Activated naive CD4-positive, alpha-beta T cell treated with anti-CD3 and anti-CD28 coated beads, Interleukin-2, amount 50 U/mL, for 24 hours (primary cell): ENCODE measurements around the gene PGK2.

ENCODE experiments used
- H3K27ac Mint-ChIP-seq: one replicate; pipeline ENCODE4 v1.8.0; 2021; ENCODE audit warnings: mild to moderate bottlenecking, mixed read lengths
- H3K27me3 Mint-ChIP-seq: one replicate; pipeline ENCODE4 v1.8.0; 2021; ENCODE audit warnings: mixed read lengths
- H3K36me3 Mint-ChIP-seq: one replicate; pipeline ENCODE4 v1.8.0; 2021; ENCODE audit warnings: mixed read lengths
- H3K4me1 Mint-ChIP-seq: one replicate; pipeline ENCODE4 v1.8.0; 2021; ENCODE audit warnings: mixed read lengths
- H3K4me3 Mint-ChIP-seq: one replicate; pipeline ENCODE4 v1.8.0; 2021; ENCODE audit warnings: mild to moderate bottlenecking, mixed read lengths
- H3K9me3 Mint-ChIP-seq: one replicate; pipeline ENCODE4 v1.8.0; 2021; ENCODE audit warnings: mixed read lengths

Gene PGK2

GRCh38 chr6:49772285-49772684 is 14.8 kb downstream of the PGK2 start:
- Mint-ChIP-seq H3K9me3 (no peaks in the 10 kb centered on the region), H3K27ac (no peak overlapping the region), H3K4me3 (no peak overlapping the region), H3K4me1 (no peaks in the 10 kb centered on the region), H3K27me3 (no peaks in the 10 kb centered on the region), H3K36me3 (no peaks in the 10 kb centered on the region)

GRCh38 chr6:49766762-49767161 is 20.3 kb downstream of the PGK2 start:
- H3K4me1 Mint-ChIP-seq = no peaks in the 10 kb centered on the region
- H3K27me3 Mint-ChIP-seq = no peaks in the 10 kb centered on the region
- peaks cover 5% of the 10 kb centered on the region for H3K9me3 Mint-ChIP-seq
- H3K36me3 Mint-ChIP-seq = no peaks in the 10 kb centered on the region
- no peak overlapping the region for H3K27ac Mint-ChIP-seq
- H3K4me3 Mint-ChIP-seq = no peak overlapping the region

- H3K27me3 Mint-ChIP-seq = no peaks in the 10 kb centered on the region
- H3K9me3 Mint-ChIP-seq = peaks cover 5% of the 10 kb centered on the region
- no peak overlapping the region for H3K4me3 Mint-ChIP-seq
Measured at GRCh38 chr6:49764571-49765236, 22.4 kb downstream of the PGK2 start.

GRCh38 chr6:49744259-49744658 is 42.8 kb downstream of the PGK2 start, which contains the start of gene CRISP3:
CRISP3 (minus strand) TSS chr6:49744388; CDS start chr6:49744367, 21 bp downstream.
- no peaks in the 10 kb centered on the region for H3K36me3 Mint-ChIP-seq
- no peak within 1 kb of the TSS for H3K4me3 Mint-ChIP-seq
- H3K27ac Mint-ChIP-seq = no peak within 1 kb of the TSS
- H3K27me3 Mint-ChIP-seq = no peaks in the 10 kb centered on the region
- H3K9me3 Mint-ChIP-seq = no peaks in the 10 kb centered on the region
- no peaks in the 10 kb centered on the region for H3K4me1 Mint-ChIP-seq

More at GRCh38 chr6:49764571-49765236, 22.4 kb downstream of the PGK2 start:
- Mint-ChIP-seq H3K27ac (no peak overlapping the region), H3K36me3 (no peaks in the 10 kb centered on the region), H3K4me1 (no peaks in the 10 kb centered on the region)

- no peaks in the 10 kb centered on the region for H3K9me3 Mint-ChIP-seq
- H3K27me3 Mint-ChIP-seq = no peaks in the 10 kb centered on the region
- H3K4me3 Mint-ChIP-seq = no peak overlapping the region
- H3K27ac Mint-ChIP-seq = no peak overlapping the region
- H3K4me1 Mint-ChIP-seq = no peaks in the 10 kb centered on the region
- H3K36me3 Mint-ChIP-seq = no peaks in the 10 kb centered on the region
Measured at GRCh38 chr6:49743429-49743828, 43.7 kb downstream of the PGK2 start.

GRCh38 chr6:49739423-49739822 is 47.7 kb downstream of the PGK2 start:
- Mint-ChIP-seq H3K9me3 (peaks cover 5% of the 10 kb centered on the region), H3K36me3 (no peaks in the 10 kb centered on the region), H3K27me3 (no peaks in the 10 kb centered on the region), H3K4me3 (no peak overlapping the region), H3K4me1 (no peaks in the 10 kb centered on the region), H3K27ac (no peak overlapping the region)

GRCh38 chr6:49736017-49736508 is 51.0 kb downstream of the PGK2 start:
- Mint-ChIP-seq H3K4me3 (no peak overlapping the region), H3K27ac (no peak overlapping the region), H3K4me1 (no peaks in the 10 kb centered on the region), H3K27me3 (no peaks in the 10 kb centered on the region), H3K9me3 (peaks cover 5% of the 10 kb centered on the region), H3K36me3 (no peaks in the 10 kb centered on the region)
